Smooth muscle cell (in vitro differentiated cells): ENCODE measurements around the gene HECA. TPM values are rescaled to one million over a fixed set of nuclear protein-coding genes. Genes with fewer than 3 reads are reported as not detected.

ENCODE experiments used
- DNase-seq: peaks from one replicate; lab custom pipeline; 2025; ENCODE audit not compliant: unreplicated experiment; lab: John Stamatoyannopoulos, UW
- H2AFZ ChIP-seq: fragments of 200-600 bp; sonication (generic); 2 replicates; pipeline ENCODE4 v1.6.0; 2016; ENCODE audit warnings: antibody characterized with exemption, low read depth, mild to moderate bottlenecking
- H3F3A ChIP-seq: fragments of 200-600 bp; sonication (generic); 2 replicates; pipeline ENCODE4 v1.6.0; 2017; ENCODE audit warnings: antibody characterized with exemption, low read depth
- H3K27ac ChIP-seq: fragments of 200-600 bp; sonication (generic); 2 replicates; pipeline ENCODE4 v1.5.1; 2016; ENCODE audit warnings: low read depth, mild to moderate bottlenecking
- H3K27me3 ChIP-seq: fragments of 200-600 bp; sonication (generic); 2 replicates; pipeline ENCODE4 v1.6.1; 2016; ENCODE audit warnings: low read depth, mild to moderate bottlenecking
- H3K36me3 ChIP-seq: fragments of 200-600 bp; sonication (generic); 2 replicates; pipeline ENCODE4 v1.5.1; 2016; ENCODE audit warnings: low read depth
- H3K4me1 ChIP-seq: fragments of 200-600 bp; sonication (generic); 2 replicates; pipeline ENCODE4 v1.5.1; 2016; ENCODE audit warnings: low read depth
- H3K4me2 ChIP-seq: fragments of 200-600 bp; sonication (generic); 2 replicates; pipeline ENCODE4 v1.6.0; 2016; ENCODE audit warnings: mild to moderate bottlenecking
- H3K4me3 ChIP-seq: fragments of 200-600 bp; sonication (generic); 2 replicates; pipeline ENCODE4 v1.5.1; 2016; ENCODE audit warnings: mild to moderate bottlenecking
- H3K79me2 ChIP-seq: fragments of 200-600 bp; sonication (generic); 2 replicates; pipeline ENCODE4 v1.6.0; 2016; ENCODE audit warnings: low read depth, mild to moderate bottlenecking
- H3K9ac ChIP-seq: fragments of 200-600 bp; sonication (generic); 2 replicates; pipeline ENCODE4 v1.6.0; 2016; ENCODE audit warnings: low read depth
- H3K9me3 ChIP-seq: fragments of 200-600 bp; sonication (generic); replicated peaks from 2 replicates; pipeline ENCODE4 v1.5.1; 2016; ENCODE audit warnings: low read depth
- H4K20me1 ChIP-seq: fragments of 200-600 bp; sonication (generic); 2 replicates; pipeline ENCODE4 v1.6.0; 2016; ENCODE audit warnings: low read depth
- CTCF ChIP-seq: fragments of 200-600 bp; sonication (generic); IDR thresholded peaks from 2 replicates; pipeline ENCODE4 v1.5.1; 2017; ENCODE audit warnings: borderline replicate concordance, mild to moderate bottlenecking, antibody characterized with exemption; ENCODE audit not compliant: insufficient read depth, poor library complexity, severe bottlenecking
- WGBS: methylation state at CpG from one replicate; pipeline ENCODE4 v1.1.7; 2016; ENCODE audit warnings: low lambda C conversion rate; 5-methylcytosine and 5-hydroxymethylcytosine counted together
- polyA plus RNA-seq: library from polyadenylated mRNA; unstranded; fragments of >200 nt; fragmentation: Nextera tagmentation; extraction: Ambion mirVana; gene quantifications from 2 replicates; pipeline ENCODE4 v1.2.1, GENCODE V29; 2016
- total RNA-seq: library from RNA; depleted of rRNA; stranded (reverse); fragments of >200 nt; gene quantifications from 2 replicates; pipeline ENCODE4 v1.2.3, GENCODE V29; 2014

HECA gene
- total RNA-seq (19.7 and 21.3 TPM in 2 replicates), polyA plus RNA-seq (7.2 and 7.7 TPM in 2 replicates)

- Histone ChIP-seq H3K4me3 (peak within 1 kb of the TSS; percentile 95), H4K20me1 (peaks cover 31% of the 10 kb centered on the region), H3K9ac (peak within 1 kb of the TSS; percentile 89), H3K9me3 (no peaks in the 10 kb centered on the region), H3K27ac (peak within 1 kb of the TSS; percentile 69), H3K27me3 (no peaks in the 10 kb centered on the region), H3K79me2 (peaks cover 38% of the 10 kb centered on the region), H3K4me2 (peak within 1 kb of the TSS; percentile 100), H2AFZ (peak within 1 kb of the TSS; percentile 99), H3K4me1 (peaks cover 14% of the 10 kb centered on the region), H3K36me3 (no peaks in the 10 kb centered on the region), H3F3A (peaks cover 19% of the 10 kb centered on the region)
- DNase-seq: peak; percentile 91
- no peak for TF ChIP-seq CTCF
- 2% methylated on average over 81 of the region's 105 CpGs for WGBS
Observed at GRCh38 chr6:139134817-139135577, at the start of gene HECA. HECA (plus strand) TSS chr6:139135080; CDS start chr6:139135397, 317 bp downstream.

- DNase-seq: no peak
- no peak overlapping the region for H3K4me3 ChIP-seq
- no peaks in the 10 kb centered on the region for H3F3A ChIP-seq
- no peaks in the 10 kb centered on the region for H3K9me3 ChIP-seq
- no peak for TF ChIP-seq CTCF
- no peak overlapping the region for H2AFZ ChIP-seq
- WGBS: 86% methylated on average over 1 of the region's 1 CpG
- H3K79me2 ChIP-seq: no peaks in the 10 kb centered on the region
- H3K27me3 ChIP-seq: no peaks in the 10 kb centered on the region
- no peak overlapping the region for H3K9ac ChIP-seq
- no peaks in the 10 kb centered on the region for H3K4me1 ChIP-seq
- H4K20me1 ChIP-seq: no peaks in the 10 kb centered on the region
- no peak overlapping the region for H3K27ac ChIP-seq
- H3K36me3 ChIP-seq: no peaks in the 10 kb centered on the region
- H3K4me2 ChIP-seq: no peak overlapping the region
Observed at GRCh38 chr6:139091826-139092225, 43.1 kb upstream of the HECA start.

GRCh38 chr6:139099984-139100383 is 34.9 kb upstream of the HECA start:
- DNase-seq: no peak
- Histone ChIP-seq H3K4me1 (no peaks in the 10 kb centered on the region), H3F3A (no peaks in the 10 kb centered on the region), H3K79me2 (no peaks in the 10 kb centered on the region), H2AFZ (no peak overlapping the region), H3K9ac (no peak overlapping the region), H3K27me3 (no peaks in the 10 kb centered on the region), H3K36me3 (no peaks in the 10 kb centered on the region), H3K4me3 (no peak overlapping the region), H3K9me3 (no peaks in the 10 kb centered on the region), H3K4me2 (no peak overlapping the region), H4K20me1 (no peaks in the 10 kb centered on the region), H3K27ac (no peak overlapping the region)
- 74% methylated on average over 2 of the region's 2 CpGs for WGBS
- TF ChIP-seq CTCF: no peak

- no peak overlapping the region for H3K4me2 ChIP-seq
- no peaks in the 10 kb centered on the region for H3K9me3 ChIP-seq
- no peak overlapping the region for H3K4me3 ChIP-seq
- no peaks in the 10 kb centered on the region for H3K79me2 ChIP-seq
- no peaks in the 10 kb centered on the region for H4K20me1 ChIP-seq
- no peaks in the 10 kb centered on the region for H3K27me3 ChIP-seq
- no peak overlapping the region for H3K9ac ChIP-seq
- TF ChIP-seq CTCF: no peak
- H3K4me1 ChIP-seq: no peaks in the 10 kb centered on the region
- 95% methylated on average over 6 of the region's 6 CpGs for WGBS
- H2AFZ ChIP-seq: no peak overlapping the region
- H3F3A ChIP-seq: no peaks in the 10 kb centered on the region
- no peak overlapping the region for H3K27ac ChIP-seq
- DNase-seq: no peak
- H3K36me3 ChIP-seq: no peaks in the 10 kb centered on the region
Observed at GRCh38 chr6:139107051-139107450, 27.8 kb upstream of the HECA start.
